ENCODE data around the gene CNIH2. TPM values are rescaled to one million over a fixed set of nuclear protein-coding genes. Genes with fewer than 3 reads are reported as not detected.

Gene CNIH2
- total and polyA plus RNA-seq, 9 of the 15 experiments (the other 6 are each of a cell fraction or from before 2014, with no cell fraction given), result 0.26 to 0.89 (median 0.40) TPM; not detected in 4

DNA sequence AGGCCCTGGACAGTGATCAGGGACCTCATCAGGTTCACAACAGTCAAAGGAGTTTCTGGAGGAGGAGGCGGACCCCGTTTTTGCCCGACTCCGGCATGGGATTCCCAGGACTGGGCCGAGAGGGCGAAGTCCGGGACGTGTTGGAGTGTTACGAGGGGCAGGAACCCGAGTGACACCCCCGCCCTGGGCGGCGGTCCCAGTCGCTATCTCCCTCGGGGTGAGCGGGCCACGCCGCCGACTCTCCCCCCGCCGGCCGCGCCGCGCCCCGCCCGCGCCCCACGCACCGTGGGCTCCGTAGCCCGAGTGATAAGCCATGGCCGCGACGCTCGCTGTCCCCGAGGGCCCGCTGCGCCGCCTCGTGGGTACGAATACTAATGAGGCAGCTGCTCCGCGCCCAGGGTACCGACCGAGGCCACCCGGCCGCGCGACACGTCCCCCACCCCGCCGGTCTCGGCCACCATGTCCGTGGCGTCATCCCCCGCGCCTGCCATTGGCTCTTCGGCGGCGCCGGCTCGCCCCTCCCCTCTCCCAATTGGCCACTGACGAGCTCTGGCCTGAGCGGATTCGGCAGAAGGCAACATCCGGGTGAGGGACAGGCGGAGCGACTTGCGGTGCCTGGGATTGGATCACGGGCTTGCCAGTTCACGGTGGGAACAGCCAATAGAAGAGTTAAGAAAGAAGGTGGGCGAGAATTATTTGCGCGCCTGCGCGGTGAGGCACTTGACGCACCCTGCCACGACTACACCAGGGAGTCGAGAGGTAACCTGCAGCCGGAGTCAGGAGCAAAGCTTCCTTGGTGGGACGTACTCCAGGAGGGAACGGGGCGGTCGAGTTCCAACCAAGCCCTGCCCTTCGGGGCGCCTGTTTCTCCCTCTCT lies 10.9 kb downstream of the CNIH2 start, which contains the start of gene YIF1A (continued):
- no peak for TF ChIP-seq MYNN (IDR thresholded peaks at IDR 0.05)
- TF ChIP-seq MYNN (CRISPR knock-in tag; IDR thresholded peaks at IDR 0.05), result no peak
- TF ChIP-seq, protein P1, sequence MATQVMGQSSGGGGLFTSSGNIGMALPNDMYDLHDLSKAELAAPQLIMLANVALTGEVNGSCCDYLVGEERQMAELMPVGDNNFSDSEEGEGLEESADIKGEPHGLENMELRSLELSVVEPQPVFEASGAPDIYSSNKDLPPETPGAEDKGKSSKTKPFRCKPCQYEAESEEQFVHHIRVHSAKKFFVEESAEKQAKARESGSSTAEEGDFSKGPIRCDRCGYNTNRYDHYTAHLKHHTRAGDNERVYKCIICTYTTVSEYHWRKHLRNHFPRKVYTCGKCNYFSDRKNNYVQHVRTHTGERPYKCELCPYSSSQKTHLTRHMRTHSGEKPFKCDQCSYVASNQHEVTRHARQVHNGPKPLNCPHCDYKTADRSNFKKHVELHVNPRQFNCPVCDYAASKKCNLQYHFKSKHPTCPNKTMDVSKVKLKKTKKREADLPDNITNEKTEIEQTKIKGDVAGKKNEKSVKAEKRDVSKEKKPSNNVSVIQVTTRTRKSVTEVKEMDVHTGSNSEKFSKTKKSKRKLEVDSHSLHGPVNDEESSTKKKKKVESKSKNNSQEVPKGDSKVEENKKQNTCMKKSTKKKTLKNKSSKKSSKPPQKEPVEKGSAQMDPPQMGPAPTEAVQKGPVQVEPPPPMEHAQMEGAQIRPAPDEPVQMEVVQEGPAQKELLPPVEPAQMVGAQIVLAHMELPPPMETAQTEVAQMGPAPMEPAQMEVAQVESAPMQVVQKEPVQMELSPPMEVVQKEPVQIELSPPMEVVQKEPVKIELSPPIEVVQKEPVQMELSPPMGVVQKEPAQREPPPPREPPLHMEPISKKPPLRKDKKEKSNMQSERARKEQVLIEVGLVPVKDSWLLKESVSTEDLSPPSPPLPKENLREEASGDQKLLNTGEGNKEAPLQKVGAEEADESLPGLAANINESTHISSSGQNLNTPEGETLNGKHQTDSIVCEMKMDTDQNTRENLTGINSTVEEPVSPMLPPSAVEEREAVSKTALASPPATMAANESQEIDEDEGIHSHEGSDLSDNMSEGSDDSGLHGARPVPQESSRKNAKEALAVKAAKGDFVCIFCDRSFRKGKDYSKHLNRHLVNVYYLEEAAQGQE (IDR thresholded peaks at IDR 0.05; ENCODE audit: borderline replicate concordance), result no peak
- TF ChIP-seq, protein P1 (CRISPR knock-in tag; IDR thresholded peaks at IDR 0.05; ENCODE audit: low read depth), result no peak
- no peak for TF ChIP-seq TRIM28 (IDR thresholded peaks at IDR 0.05)
- peak; percentile 59 for TF ChIP-seq POLR2AphosphoS5 (IDR thresholded peaks at IDR 0.05; ENCODE audit: control insufficient read depth, insufficient read depth, low read depth, low read length)
- TF ChIP-seq ZNF232 (CRISPR knock-in tag; IDR thresholded peaks at IDR 0.05), result no peak
- no peak for TF ChIP-seq TFAM (CRISPR knock-in tag; conservative IDR thresholded peaks at IDR 0.05)
- TF ChIP-seq, protein P2, sequence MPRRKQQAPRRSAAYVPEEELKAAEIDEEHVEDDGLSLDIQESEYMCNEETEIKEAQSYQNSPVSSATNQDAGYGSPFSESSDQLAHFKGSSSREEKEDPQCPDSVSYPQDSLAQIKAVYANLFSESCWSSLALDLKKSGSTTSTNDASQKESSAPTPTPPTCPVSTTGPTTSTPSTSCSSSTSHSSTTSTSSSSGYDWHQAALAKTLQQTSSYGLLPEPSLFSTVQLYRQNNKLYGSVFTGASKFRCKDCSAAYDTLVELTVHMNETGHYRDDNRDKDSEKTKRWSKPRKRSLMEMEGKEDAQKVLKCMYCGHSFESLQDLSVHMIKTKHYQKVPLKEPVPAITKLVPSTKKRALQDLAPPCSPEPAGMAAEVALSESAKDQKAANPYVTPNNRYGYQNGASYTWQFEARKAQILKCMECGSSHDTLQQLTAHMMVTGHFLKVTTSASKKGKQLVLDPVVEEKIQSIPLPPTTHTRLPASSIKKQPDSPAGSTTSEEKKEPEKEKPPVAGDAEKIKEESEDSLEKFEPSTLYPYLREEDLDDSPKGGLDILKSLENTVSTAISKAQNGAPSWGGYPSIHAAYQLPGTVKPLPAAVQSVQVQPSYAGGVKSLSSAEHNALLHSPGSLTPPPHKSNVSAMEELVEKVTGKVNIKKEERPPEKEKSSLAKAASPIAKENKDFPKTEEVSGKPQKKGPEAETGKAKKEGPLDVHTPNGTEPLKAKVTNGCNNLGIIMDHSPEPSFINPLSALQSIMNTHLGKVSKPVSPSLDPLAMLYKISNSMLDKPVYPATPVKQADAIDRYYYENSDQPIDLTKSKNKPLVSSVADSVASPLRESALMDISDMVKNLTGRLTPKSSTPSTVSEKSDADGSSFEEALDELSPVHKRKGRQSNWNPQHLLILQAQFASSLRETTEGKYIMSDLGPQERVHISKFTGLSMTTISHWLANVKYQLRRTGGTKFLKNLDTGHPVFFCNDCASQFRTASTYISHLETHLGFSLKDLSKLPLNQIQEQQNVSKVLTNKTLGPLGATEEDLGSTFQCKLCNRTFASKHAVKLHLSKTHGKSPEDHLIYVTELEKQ (CRISPR knock-in tag; IDR thresholded peaks at IDR 0.05), result no peak
- no peak for TF ChIP-seq HDAC3 (IDR thresholded peaks at IDR 0.05; ENCODE audit: borderline replicate concordance, partially characterized antibody)
- no peak for TF ChIP-seq DMBX1 (CRISPR knock-in tag; IDR thresholded peaks at IDR 0.05; ENCODE audit: borderline replicate concordance)
- TF ChIP-seq NCOR1 (IDR thresholded peaks at IDR 0.05), result no peak
- TF ChIP-seq, protein P3, sequence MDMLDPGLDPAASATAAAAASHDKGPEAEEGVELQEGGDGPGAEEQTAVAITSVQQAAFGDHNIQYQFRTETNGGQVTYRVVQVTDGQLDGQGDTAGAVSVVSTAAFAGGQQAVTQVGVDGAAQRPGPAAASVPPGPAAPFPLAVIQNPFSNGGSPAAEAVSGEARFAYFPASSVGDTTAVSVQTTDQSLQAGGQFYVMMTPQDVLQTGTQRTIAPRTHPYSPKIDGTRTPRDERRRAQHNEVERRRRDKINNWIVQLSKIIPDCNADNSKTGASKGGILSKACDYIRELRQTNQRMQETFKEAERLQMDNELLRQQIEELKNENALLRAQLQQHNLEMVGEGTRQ (CRISPR knock-in tag; IDR thresholded peaks at IDR 0.05), result no peak
- no peak for TF ChIP-seq ZNF174 (CRISPR knock-in tag; IDR thresholded peaks at IDR 0.05)
- no peak for TF ChIP-seq CC2D1A (IDR thresholded peaks at IDR 0.05)
- no peak for TF ChIP-seq ZFPM2 (CRISPR knock-in tag; IDR thresholded peaks at IDR 0.05)

Measured in K562 (cell line).